GM13977 (cell line): Measurements from ENCODE around the gene TPI1.

Experiments
- DNase-seq: peaks from one replicate; pipeline ENCODE4 v3.0.0; 2012; ENCODE audit warnings: low spot score
- in situ Hi-C: fragments of 300-500 bp; cut with MboI; formaldehyde crosslinking; loops from one replicate; pipeline ENCODE4 v1.12.0; 2022; ENCODE audit warnings: low sequenced_read_pairs, low pct_unique_long_range_greater_than_20kb, mixed read lengths, inconsistent platforms; ENCODE audit not compliant: unreplicated experiment
- TF ChIP-seq, protein P1 (sequence below): IDR thresholded peaks from 2 replicates; pipeline ENCODE4 v1.5.1; 2012; ENCODE audit warnings: mild to moderate bottlenecking, control low read depth; ENCODE audit not compliant: insufficient read depth; ENCODE audit errors: extremely low read depth, missing control alignments

Gene TPI1

DNA sequence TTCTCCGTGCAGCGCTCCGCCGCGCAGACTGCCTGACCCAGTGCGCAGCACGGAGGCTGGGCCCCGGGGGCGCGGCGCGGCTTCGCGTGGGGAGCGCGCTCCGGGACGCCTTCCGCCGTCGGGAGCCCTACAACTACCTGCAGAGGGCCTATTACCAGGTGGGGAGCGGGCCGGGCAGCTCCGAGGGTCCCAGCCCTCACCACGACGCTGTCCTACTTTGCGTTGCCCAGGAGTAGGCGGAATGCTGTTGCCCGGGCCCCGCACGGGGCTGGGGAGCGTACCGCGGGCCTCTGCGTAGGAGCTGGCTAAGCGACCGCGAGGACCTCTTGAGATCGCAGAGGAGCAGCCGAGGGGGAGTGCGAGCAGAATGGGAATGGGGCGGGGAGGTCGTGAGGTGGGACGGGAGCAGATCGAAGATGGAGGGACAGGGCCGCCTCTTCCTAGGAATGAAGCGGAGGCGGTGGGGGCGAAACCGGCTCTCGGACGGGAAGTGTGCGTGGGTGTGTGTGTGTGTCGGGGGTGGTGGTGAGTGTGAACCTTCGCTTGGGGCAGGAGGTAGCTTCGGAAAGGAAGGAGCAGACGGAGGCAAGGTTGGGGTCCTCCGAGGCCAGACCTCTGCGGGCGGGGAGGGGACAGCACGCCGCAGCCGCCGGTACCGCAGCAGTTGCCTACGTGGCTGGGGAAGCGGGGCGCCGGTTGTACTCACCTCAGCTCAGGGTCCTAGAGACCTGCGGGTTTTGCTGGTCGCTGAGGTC is 38.4 kb upstream of the TPI1 start:
- TF ChIP-seq, protein P1, sequence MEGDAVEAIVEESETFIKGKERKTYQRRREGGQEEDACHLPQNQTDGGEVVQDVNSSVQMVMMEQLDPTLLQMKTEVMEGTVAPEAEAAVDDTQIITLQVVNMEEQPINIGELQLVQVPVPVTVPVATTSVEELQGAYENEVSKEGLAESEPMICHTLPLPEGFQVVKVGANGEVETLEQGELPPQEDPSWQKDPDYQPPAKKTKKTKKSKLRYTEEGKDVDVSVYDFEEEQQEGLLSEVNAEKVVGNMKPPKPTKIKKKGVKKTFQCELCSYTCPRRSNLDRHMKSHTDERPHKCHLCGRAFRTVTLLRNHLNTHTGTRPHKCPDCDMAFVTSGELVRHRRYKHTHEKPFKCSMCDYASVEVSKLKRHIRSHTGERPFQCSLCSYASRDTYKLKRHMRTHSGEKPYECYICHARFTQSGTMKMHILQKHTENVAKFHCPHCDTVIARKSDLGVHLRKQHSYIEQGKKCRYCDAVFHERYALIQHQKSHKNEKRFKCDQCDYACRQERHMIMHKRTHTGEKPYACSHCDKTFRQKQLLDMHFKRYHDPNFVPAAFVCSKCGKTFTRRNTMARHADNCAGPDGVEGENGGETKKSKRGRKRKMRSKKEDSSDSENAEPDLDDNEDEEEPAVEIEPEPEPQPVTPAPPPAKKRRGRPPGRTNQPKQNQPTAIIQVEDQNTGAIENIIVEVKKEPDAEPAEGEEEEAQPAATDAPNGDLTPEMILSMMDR: no peak
- in situ Hi-C loops: no loop called here
- peak; percentile 66 for DNase-seq

DNA sequence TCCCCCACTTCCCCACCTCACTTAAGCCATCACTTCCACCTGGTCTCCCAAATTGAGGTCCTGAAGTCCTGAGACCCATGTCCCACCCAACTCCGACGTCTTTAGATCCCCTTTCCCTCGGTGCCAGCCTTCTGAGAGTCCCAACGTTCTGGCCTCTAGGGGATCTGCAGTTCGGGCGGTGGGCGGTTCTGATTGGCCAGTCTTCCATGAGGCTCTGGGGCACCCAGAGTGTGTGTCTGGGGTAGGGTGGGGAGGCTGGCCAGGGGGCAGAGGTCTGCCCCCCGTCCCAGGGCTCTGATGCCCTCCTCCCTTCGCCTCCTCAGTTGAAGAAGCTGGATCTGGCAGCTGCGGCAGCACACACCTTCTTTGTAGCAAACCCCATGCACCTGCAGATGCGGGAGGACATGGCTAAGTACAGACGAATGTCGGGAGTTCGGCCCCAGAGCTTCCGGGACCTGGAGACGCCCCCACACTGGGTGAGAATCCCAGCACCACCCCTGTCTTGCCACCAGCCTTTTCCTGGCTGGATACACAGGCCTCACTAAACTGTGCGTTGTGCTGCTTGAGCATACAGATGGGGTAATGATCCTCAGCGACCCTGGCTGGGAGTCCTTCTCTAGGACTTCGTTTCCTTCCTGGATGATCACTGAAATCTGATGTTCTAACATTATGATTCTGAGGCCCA is 37.7 kb upstream of the TPI1 start:
- TF ChIP-seq, protein P1: no peak
- no peak for DNase-seq
- in situ Hi-C loops: no loop called here

DNA sequence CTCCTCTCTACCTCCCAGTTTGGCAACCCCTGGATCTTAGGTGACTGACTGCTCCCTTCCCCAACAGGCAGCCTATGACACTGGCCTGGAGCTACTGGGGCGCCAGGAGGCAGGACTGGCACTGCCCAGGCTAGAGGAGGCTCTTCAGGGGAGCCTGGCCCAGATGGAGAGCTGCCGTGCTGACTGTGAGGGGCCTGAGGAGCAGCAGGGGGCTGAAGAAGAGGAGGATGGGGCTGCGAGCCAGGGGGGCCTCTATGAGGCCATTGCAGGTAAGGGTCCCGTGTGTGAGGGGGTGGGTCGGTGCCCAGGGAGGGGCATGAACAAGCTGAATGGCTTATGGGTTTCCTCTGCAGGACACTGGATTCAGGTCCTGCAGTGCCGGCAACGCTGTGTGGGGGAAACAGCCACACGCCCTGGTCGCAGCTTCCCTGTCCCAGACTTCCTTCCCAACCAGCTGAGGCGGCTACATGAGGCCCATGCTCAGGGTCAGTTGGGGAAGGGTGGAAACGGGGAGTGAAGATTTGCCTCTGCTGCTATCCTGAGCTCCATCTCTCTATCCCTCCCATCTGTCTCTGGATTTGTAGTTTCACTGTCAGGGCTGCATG is 36.9 kb upstream of the TPI1 start:
- no peak for DNase-seq
- in situ Hi-C loops: no loop called here
- TF ChIP-seq, protein P1: no peak

DNA sequence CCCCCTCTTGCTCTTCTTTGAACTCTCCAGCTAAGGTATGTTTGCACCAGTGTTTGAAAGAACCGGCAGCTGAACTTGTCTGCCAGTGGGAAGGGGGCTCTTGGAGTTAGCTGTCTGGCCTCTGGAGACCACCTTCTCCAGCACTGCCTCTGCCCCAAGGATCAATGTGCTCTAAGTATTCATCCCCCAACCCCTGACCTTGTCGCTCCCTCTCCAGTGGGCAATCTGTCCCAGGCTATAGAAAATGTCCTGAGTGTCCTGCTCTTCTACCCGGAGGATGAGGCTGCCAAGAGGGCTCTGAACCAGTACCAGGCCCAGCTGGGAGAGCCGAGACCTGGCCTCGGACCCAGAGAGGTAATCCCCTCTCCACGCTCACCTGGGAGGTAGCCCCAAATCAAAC is 36.3 kb upstream of the TPI1 start:
- no peak for DNase-seq
- in situ Hi-C loops: no loop called here
- TF ChIP-seq, protein P1: no peak

DNA sequence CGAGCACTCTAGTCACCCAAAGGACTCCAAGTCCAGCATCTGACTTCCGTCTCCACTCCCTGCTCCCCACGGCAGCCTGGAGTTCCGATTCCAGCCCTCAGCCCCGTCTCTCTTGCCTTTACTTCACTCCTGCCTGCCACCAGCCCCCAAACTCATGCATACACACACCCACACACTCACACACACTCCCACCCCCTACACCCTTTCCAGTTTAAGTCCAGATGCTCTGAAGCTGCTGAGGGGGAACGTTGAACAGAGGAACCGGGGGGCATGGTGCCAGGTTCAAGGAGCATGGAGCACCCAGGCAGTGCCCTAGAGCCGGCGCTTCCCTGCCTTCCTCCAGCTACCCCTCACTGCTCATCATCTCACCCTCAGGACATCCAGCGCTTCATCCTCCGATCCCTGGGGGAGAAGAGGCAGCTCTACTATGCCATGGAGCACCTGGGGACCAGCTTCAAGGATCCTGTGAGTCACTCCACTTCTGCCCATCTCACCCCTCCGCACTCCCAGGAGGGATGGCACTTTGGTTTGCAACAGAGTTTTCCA is 35.8 kb upstream of the TPI1 start:
- TF ChIP-seq, protein P1: no peak
- DNase-seq: no peak
- in situ Hi-C loops: no loop called here

DNA sequence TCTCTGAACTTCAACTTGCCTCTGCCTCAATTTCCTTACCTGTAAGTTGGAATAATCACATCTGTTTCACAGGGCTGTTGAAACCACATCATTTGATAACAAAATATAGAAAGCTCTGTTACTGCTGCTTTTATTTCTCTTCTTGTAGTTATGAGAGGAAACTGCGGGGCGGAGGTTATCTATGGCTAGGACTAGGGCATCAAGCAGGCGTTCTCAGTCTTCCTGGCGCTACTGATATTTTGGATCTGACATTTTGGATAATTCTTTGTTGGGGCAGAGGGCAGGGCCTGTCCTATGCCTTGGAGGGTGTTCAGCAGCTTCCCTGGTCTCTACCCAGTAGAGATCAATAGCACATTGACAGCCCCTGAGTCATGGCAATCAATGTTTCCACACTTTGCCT is 35.2 kb upstream of the TPI1 start:
- no peak for DNase-seq
- in situ Hi-C loops: no loop called here
- TF ChIP-seq, protein P1: no peak
